HG02571 (cell line): ENCODE data around the gene EIF4G2.

Source experiments
- ATAC-seq: cut with Tn5 transposase; IDR thresholded peaks from one replicate; pipeline ENCODE4 v1.9.1; 2021; ENCODE audit warnings: mild to moderate bottlenecking, moderate library complexity; ENCODE audit not compliant: unreplicated experiment

EIF4G2 gene

DNA sequence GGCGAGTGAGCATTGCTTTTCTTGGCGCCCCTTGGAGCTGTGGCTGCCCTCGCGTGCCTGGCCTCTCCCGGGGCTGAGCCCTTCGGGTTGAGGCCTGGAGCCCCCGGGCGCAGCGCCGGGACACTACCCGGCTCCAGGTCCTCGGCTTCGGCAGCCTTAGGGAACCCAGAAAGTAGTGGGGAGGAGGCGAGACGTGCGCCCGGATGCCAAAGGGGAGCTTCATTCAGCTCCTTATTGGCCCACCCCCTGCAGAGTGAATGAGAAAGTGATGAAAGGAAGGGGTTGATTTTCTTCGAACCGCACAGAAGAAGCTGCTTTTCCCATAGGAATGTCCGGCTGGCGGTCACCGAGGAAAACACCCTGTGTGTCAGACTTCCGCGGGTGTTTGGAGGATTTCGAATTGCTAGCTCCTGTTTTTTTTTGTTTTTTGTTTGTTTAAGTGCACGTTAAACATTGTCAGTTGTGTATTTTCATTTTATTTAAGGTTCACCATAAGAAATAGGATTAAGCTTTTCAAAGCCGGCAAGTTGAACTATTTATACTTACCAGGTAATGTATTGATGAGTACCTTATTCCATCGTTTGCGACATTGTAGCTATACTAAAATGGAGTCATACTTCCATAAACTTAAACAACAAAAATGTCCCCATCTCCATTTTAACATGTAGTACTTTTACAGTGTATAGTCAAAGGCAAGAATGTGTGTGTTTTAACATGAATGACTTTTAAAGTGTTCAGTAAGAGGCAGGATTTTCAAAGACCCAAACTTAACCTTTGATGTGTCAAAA is 841 bp upstream of the EIF4G2 start:
- ATAC-seq = peak; percentile 17

DNA sequence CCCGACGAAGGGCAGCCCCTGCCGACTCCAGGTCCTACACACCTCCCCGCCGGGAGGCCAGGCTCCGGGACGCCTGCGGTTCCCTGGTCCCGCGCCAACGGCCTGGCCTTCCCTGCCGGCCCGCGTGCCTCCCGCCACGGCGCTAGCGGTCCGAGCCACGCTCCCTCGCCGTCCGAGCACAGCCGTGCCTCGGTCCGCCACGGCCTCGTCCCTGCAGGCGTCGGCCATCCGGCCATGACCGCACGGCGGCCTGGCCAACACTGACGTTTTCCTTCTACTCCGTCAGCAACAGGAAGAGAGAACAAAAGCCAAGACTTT is 532 bp downstream of the EIF4G2 start:
- ATAC-seq = peak; percentile 17

DNA sequence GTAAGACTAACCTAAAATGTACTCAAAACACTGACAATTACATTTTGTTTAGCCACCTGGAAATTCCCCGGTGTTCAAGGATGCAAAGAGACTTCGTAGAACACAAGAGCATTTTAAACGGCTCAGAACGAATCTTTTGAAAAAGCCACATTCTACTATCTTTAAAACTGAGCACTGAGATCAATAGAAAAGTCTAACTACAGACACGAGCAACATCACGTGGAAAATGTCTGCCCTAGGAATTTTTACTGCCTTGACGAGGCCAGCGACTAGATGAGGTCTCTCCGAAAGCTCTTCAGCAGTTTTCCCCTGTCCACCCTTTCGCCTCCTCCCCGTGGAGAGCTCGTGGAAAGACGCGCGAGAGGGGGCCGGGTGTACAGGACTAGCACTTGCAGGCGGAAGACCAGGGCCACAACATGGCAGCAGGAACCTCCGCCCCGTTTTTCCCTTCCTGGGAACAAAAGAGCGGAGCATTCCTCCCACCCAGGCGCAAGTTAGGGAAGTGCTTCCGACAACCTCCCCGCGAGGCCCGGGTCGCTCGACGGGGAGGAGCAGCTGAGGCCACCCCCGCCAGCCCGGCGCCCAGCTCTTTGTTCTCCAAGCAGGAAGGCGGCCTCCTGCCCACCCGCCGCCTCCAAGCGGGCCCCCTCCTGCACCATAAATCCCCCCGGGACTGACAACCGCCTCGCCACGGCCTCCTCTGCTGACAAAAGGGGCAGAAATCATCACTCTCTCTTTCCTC is 1.1 kb downstream of the EIF4G2 start:
- ATAC-seq = no peak

DNA sequence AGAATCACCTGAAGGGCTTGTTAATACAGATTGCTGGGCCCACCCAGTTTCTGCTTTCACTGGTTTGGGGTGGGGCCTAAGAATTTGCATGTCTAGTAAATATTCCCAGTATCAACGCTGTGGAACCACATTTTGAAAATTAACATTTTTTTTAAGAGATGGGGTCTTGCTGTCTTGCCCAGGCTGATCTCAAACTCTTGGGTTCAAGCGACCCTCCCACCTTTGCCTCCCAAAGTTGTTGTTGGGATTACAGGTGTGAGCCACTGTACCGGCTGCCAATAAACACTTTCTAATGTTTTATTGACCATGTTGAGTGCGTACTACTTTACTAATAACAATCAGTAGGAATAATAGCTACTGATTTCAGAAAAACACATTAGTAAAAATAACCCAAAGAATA is 2.5 kb downstream of the EIF4G2 start:
- no peak for ATAC-seq

DNA sequence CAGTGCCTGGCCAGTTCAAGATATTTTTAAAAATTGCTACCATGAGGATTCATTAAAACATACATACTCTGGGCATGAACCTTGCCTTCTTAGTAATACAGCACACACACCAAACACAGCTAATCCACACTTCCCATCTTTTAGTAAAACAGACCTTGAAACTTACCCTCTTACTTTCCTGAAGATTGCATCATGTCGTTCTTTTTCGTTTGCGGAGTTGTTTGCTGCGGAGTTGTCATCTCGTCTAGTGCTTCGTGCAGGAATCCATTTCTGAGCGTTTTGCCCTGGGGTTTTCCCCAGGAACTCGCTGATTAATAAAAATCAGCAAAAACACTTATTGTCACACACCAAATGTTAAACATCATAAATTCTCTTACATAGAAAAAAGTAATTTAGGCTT is 3.0 kb downstream of the EIF4G2 start:
- no peak for ATAC-seq

DNA sequence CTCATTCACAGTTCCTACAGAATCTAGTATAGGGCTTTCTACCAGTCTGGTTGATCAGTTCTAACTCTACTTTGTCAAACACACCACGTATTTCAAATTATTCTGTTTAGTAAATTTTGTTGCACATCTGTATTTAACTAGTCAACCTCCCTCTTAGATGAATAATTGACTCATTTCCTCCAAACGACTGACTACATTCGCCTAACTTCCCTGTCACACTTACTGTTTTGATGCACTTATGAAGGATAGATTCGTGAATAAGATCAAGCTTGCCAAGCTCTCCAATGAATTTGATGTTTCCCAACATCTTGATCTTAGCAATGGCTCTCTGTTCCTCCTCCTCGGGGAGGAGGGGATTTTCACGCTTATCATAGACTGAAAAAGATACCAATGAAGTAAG is 5.0 kb downstream of the EIF4G2 start:
- ATAC-seq = no peak

DNA sequence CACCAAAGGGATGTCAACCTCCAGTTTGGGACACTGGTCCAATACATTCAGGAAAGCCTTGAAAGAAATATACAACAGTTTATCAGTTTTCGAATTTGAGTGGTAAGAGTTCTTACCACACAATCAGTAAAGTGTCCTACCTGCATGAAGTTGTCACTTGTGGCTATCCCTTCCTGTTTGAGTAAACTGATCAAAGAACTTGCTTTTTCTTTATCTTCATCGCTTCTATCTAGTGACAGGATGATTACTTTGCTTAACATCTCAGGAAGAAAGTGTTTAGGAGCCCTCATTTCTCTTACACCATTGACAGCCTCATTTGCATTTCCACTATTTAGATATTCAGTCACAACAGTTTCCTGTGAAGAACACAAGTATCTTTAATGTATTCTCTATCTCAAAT is 8.4 kb downstream of the EIF4G2 start:
- no peak for ATAC-seq

DNA sequence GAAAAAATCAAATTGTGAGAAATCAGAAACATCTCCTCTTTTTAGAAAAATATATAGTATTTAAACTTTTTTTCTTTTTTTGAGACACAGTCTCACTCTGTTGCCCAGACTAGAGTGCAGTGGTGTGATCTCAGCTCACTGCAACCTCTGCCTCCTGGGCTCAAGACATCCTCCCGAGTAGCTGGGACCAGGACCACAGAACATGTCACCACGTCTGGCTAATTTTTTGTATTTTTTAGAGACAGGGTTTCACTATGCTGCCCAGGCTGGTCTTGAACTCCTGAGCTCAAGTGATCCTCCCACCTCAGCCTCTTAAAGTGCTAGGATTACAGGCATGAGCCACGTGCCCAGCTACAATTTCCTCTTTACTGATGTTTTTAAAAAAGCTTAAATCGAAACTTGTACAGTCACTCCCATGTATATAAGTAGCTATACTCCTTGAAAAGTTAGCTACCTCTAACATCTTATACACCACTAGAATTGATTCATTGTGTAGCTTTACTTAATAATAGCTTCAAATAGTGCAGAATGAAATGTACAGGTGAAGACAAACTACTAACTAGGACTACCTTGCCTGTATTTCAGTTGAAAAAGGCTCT is 10.3 kb downstream of the EIF4G2 start:
- ATAC-seq = no peak

DNA sequence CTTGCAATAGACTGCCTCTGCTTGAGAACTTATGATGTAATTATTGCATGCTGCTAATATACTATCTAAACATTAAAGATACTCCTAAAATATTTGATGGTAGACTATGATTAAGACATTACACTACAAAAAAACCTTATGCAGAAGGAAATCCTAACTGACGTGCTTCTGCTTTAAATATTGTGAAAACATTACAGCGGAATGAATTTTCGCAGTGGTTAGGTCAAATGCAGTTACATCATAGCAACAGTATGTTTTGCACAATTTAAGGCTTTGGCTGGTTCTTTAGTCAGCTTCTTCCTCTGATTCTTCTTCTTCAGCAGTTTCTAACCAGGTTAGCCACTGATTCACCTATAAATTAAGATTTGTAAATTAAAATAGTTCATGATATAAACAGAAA is 11.2 kb downstream of the EIF4G2 start:
- ATAC-seq = no peak

DNA sequence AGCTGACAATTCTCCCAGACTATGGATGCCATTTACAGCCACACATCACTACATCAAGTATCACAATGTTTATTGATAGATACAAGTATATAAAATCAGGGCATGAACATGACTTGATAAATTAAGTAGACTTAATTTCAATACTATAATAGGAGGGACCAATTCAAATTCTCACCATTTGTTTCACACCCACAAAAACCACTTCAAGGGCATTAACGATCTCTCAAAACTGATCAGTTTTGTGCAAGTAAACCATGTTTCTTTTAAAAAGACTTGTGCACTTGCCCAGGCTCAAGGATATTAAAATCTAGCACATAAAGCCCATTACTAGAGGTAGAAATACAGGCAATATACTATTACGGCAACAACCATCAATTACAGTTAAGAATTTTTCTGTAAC is 11.7 kb downstream of the EIF4G2 start:
- no peak for ATAC-seq

DNA sequence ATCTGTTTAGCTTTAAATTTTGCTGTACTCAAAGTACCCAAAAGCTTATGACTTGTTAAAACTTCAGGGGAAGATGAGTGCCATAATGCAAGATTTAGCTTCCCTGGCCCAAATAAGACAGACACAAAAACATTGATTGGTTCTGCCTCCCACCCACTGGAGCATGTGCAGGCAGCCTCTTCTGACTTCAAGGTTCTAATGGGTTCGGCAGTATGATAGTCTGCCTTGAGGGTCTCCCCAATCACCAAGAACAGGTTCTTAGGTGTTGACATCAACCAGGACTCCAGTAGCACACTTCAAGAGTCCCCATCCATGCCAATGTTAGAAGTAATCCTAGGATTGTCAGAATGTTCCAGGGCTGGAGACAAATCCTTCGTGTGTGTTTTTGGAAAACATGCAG is 12.5 kb downstream of the EIF4G2 start:
- no peak for ATAC-seq

DNA sequence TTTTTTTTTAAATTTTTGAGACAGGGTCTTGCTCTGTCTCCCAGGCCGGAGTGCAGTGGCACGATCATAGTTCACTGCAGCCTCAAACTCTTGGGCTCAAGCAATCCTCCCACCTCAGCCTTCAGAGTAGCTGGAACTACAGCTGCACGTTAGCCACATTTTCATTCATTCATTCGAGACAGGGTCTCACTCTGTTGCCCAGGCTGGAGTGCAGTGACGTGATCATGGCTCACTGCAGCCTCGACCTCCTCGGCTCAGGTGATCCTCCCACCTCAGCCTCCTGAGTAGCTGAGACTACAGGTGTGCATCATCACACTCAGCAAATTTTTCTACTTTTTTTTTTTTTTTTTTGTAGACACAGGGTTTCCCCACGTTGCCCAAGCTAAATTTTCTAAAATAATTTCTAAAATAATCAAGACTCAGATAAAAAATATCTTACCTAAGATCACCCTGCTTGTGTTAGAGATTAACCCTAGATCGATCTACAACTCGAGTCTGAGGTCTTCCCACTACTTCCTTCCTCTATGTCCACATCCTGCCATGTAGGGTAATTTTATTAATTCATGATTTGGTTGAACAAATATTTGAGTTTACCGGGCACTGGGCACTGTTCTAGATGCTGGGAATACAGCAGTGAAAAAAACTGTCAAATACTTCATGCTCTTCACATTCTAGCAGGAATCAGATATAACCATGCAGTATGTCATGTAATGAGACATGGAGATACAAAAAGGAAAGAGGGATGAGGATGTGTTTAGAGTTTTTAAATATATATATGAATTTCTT is 15.1 kb downstream of the EIF4G2 start:
- no peak for ATAC-seq

DNA sequence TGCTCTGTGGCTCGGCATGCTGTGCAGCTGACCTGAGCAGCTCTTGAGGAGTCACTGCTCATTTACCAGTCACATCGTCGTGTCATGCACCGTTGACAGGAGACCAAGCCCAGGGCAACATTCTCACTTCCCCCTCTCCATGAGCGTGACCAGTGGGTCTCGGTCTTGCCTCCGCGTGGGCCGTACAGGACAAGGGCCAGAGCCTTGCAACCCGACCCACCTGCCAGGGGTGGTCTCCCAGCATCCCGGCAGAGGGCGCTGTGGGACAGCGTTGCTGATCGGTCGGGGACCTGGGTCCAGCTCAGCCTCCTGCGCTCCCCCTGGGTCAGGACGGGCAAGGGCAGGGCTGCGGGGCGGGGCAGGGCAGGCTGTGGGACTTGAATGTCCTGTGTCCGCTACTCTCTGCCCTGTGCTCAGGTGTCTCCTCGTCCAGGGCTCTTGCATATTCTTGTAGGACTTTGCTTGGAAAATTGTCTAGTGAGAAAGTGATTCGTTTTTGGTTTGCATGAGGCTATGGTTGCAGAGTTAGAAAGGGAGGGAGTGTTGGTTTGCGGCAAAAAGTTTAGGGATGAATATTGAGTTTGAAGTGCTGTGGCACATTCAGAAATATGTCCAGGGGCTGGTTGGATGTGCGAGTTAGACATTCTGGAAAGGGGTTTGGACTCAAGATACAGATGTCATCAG is 16.2 kb downstream of the EIF4G2 start:
- peak; percentile 82 for ATAC-seq

DNA sequence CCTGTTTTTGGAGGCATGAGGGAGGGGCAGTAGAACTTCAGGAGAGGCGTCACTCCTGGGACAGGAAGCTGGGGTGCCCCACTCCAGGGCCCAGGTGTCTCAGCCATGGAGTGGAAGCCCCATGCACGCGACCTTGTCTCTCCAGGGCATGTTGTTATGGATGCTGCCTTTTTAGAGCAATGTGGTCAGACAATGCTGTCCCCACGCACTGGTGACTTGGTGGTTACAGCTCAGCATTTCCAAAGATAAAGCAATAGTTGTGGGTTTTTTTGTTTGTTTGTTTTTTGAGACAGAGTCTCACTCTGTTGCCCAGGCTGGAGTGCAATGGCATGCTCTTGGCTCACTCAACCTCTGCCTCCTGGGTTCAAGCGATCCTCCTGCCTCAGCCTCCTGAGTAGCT is 22.3 kb downstream of the EIF4G2 start:
- no peak for ATAC-seq

DNA sequence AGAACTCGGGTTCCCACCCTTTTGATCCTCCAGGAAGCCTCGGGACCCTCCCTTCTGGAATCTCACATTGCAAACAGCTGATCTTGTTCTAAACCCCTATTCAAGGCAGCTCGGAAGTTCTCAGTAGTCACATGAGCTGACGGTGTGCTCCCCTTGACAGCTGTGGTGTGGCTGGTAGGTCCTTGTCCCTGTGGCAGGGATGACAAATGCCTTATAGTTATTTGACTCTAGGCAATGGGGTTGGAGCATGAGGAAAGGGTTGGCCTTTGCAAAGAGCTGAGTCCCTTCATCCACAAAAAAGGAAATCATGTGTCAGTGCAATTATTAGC is 23.6 kb downstream of the EIF4G2 start:
- no peak for ATAC-seq

DNA sequence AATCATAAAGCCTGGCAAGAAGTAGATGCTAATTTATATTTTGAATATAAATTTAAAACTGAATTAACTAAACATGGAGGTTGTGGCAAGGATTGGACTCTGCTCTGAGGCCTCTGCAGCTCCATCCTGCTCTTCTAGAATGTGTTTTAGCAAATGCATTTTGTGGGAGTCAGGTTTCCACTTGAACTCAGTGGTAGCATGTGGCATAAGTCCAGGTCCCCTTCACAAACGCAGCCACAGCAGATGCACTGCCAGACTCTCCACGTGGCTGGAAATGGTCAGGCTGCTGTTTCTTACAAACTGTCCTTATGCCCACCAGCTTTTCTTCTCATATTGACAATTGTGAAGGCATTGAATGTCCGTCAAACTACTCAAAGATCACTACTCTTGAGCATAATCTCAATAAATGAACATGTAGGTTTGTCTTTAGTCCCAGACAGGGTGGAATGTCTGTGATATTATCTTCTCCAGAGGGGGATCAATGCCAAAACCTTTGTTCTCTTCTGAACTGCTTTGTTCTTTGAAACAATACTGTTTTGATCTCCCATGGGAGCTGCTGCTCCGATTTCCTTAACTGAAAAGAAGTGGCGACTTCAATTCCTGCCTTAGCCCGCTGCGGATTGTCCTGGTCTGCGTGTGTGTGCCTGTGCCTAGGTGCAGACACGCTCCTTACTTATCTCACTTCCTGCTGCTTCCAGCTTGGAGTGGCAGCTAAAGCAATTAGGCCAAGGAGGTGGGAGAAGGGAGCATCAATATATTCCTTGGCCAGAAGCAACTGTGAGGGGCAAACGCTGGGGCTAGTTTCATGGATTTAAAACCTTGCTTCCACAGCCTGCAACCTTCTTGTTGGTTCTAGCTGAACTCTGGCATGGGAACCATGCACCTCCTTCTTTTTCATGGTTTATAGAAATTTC is 24.2 kb downstream of the EIF4G2 start:
- ATAC-seq = no peak

DNA sequence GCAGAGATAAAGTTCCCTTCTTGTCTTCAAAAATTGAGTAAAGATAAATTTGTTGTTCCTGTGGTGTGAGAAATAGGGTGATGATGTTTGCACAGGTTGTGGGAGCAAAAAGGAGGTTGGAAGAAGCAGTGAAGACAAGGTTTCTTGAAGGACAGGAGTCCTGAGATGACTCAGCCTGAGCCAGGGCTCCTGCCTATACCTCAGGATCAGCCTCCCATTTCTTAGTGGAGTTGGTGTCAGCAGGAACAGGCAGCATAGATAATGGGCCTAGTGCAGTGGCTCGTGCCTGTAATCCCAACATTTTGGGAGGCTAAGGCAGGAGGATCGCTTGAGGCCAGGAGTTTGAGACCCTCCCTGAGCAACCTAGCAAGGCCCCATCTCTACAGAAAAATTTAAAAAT is 28.7 kb downstream of the EIF4G2 start:
- ATAC-seq = no peak

DNA sequence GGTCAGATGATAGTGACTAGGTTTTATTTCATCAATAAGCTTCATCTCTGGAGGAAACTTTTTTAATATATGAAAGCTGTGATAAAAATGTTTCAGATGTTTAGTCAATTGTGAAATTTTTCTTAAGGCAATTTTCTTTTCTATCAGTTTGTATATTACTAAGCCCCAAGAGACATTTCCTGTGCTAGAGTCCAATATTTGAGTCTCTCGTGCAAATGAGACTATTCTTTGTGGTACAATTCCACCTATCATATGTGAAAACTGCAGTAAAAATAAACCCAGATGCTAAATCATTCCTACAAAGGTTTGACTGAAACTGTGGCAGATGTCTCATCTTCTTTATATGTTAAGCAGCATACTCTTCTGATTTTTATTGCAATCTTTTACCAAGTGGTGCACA is 29.6 kb downstream of the EIF4G2 start:
- ATAC-seq = no peak

DNA sequence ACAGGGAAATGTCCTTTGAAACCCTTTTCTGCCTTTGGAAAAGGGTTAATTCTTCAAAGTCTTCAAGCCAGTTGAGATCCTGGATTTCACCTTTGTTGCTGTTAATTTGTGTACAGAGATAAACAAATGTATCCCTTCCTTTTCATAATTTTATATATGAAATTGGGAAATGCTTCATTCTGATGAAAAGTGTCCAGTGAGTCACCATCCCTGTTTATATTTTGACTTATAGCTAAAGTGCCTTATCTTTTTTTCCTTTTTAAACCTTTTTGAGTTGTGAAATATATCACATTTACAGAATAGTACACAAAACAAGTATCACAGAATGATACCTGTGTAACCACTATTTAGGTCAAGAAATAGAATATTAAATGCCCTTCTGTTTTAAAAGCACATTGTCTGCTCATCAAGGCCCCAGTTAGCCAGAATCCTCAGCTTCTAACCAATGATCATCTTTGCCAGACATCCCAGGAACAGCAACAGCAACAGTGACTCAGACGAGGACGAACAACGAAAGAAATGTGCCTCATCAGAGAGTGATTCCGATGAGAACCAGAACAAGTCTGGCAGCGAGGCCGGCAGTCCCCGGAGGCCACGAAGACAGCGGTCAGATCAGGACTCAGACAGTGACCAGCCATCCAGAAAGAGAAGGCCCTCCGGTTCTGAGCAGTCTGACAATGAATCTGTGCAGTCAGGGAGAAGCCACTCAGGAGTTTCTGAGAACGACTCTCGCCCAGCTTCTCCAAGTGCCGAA is 30.3 kb downstream of the EIF4G2 start:
- no peak for ATAC-seq
